Lower leg skin (tissue), 4 donors: ENCODE data around the gene SCGB1C1. TPM values are rescaled to one million over a fixed set of nuclear protein-coding genes. Genes with fewer than 3 reads are reported as not detected.

Experiments
- DNase-seq, 2 donors: peaks; one replicate each; pipeline ENCODE4 v3.0.0-alpha.2; 2019; ENCODE audit warnings: low spot score in 2 of 2
- H3K4me3 ChIP-seq: fragments of 200-600 bp; sonication (generic); 2 replicates; pipeline ENCODE4 v1.5.1; 2017; ENCODE audit warnings: mild to moderate bottlenecking, low read depth; ENCODE audit not compliant: poor library complexity, severe bottlenecking
- POLR2A ChIP-seq, 2 donors: fragments of 450-650 bp; IDR thresholded peaks; one replicate each; pipeline ENCODE4 v1.6.1; 2016 to 2017; ENCODE audit warnings: antibody characterized with exemption in 2 of 2, mild to moderate bottlenecking in 1 of 2, moderate library complexity in 1 of 2
- WGBS, 2 donors: methylation state at CpG; one replicate each; pipeline ENCODE4 v1.1.5; 2018; 5-methylcytosine and 5-hydroxymethylcytosine counted together
- intact Hi-C: fragments of 100-400 bp; cut with DNase I; formaldehyde crosslinking; loops from one replicate; pipeline ENCODE4 v1.15.0; 2023; ENCODE audit warnings: low total_unique reads
- total RNA-seq, 4 donors: library from RNA; depleted of rRNA; stranded (reverse); fragments of >200 nt; gene quantifications; one replicate each; pipeline ENCODE4 v1.1.0, GENCODE V29; 2016
- TF ChIP-seq, protein P1 (sequence below), 3 donors: fragments of 450-650 bp; IDR thresholded peaks; one replicate each; pipeline ENCODE4 v1.5.1; 2016; ENCODE audit warnings: antibody characterized with exemption in 3 of 3, mild to moderate bottlenecking in 3 of 3, moderate library complexity in 2 of 3

The SCGB1C1 gene
- total RNA-seq, 4 donors from 2014 or later, result not detected

DNA sequence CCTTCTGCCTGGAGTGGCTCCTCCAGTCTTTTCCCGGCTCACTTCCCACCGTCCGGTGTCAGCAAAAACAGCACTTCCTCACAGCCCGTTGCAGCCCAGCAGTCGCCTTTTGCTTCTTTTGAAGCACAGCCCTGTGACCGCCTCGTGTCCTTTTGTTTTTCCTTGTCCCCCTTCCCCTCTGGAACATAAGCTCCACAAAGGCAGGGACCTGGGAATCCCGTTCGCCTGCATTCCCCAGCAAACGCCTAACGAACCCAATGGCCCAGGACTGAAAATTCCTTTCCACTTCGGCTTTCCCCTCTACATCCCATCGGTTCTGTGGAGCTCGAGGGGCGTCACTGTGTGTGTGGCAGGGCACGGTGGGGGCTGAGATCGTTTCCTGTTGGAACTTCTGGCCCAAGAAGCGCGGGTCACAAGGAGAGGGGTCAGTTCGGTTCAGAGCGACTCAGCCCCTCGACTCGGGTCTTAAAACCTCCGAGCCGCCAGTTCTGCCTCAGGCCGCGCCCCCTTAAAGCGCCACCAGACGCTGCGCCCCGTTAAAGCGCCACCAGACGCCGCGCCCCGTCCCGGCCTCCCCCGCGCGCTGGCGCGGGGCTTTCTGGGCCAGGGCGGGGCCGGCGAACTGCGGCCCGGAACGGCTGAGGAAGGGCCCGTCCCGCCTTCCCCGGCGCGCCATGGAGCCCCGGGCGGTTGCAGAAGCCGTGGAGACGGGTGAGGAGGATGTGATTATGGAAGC lies 15.5 kb downstream of the SCGB1C1 start:
- H3K4me3 ChIP-seq, result peak overlapping the region; percentile 78
- intact Hi-C loops, result no loop called here
- 0% methylated on average over 47 of the region's 57 CpGs for WGBS, 2 donors
- peak; percentile 63 to 96 for DNase-seq
- peak in 1 of 2 donors; percentile 65 for TF ChIP-seq POLR2A (IDR thresholded peaks at IDR 0.05)
- TF ChIP-seq, protein P1, sequence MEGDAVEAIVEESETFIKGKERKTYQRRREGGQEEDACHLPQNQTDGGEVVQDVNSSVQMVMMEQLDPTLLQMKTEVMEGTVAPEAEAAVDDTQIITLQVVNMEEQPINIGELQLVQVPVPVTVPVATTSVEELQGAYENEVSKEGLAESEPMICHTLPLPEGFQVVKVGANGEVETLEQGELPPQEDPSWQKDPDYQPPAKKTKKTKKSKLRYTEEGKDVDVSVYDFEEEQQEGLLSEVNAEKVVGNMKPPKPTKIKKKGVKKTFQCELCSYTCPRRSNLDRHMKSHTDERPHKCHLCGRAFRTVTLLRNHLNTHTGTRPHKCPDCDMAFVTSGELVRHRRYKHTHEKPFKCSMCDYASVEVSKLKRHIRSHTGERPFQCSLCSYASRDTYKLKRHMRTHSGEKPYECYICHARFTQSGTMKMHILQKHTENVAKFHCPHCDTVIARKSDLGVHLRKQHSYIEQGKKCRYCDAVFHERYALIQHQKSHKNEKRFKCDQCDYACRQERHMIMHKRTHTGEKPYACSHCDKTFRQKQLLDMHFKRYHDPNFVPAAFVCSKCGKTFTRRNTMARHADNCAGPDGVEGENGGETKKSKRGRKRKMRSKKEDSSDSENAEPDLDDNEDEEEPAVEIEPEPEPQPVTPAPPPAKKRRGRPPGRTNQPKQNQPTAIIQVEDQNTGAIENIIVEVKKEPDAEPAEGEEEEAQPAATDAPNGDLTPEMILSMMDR (IDR thresholded peaks at IDR 0.05), result no peak

DNA sequence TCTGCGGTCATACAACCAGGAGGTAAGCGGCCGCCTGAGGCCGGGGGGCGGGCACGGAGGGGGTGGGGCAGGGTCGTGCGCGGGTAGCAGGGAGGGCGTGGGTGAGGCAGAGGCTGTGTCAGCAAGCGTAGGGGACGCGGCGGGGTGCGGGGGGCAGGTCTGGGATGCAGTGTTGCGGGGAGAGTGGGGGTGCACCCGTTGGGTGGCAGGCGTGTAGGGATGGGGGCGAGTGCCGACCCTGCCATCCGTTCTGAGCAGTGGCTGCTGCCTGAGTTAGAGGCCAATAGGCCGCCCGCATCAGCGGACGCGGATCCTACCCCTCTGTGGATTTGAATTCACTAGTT lies 16.0 kb downstream of the SCGB1C1 start:
- intact Hi-C loops, result loop anchor here (1.0 kb wide), 1 partner anchor 33 kb away; no protein-coding TSS in a partner anchor
- TF ChIP-seq, protein P1 (IDR thresholded peaks at IDR 0.05), result no peak
- no peak for TF ChIP-seq POLR2A (IDR thresholded peaks at IDR 0.05)
- WGBS, 2 donors, result 0 to 1% methylated on average over 23 to 25 of the region's 26 CpGs

DNA sequence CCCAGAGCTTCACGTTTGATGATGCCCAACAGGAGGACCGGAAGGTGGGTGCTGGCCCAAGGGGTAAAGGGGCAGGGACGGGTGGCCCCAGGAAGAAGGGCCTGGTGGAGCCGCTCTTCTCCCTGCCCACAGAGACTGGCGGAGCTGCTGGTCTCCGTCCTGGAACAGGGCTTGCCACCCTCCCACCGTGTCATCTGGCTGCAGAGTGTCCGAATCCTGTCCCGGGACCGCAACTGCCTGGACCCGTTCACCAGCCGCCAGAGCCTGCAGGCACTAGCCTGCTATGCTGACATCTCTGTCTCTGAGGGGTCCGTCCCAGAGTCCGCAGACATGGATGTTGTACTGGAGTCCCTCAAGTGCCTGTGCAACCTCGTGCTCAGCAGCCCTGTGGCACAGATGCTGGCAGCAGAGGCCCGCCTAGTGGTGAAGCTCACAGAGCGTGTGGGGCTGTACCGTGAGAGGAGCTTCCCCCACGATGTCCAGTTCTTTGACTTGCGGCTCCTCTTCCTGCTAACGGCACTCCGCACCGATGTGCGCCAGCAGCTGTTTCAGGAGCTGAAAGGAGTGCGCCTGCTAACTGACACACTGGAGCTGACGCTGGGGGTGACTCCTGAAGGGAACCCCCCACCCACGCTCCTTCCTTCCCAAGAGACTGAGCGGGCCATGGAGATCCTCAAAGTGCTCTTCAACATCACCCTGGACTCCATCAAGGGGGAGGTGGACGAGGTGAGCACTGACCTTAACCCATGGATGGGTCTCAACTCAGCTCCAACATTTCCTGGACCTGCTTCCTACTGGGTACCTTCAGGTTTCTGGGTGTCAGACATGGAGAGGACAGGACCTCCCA lies 16.6 kb downstream of the SCGB1C1 start:
- WGBS, 2 donors, result 41 to 45% methylated on average over 25 to 29 of the region's 29 CpGs
- peak in 1 of 2 donors; percentile 87 for DNase-seq
- TF ChIP-seq, protein P1 (IDR thresholded peaks at IDR 0.05), result no peak
- TF ChIP-seq POLR2A (IDR thresholded peaks at IDR 0.05), result no peak
- peak overlapping the region; percentile 78 for H3K4me3 ChIP-seq
- intact Hi-C loops, result loop anchor here (1.0 kb wide), 1 partner anchor 33 kb away; no protein-coding TSS in a partner anchor

More for the DNA sequence above, 16.0 kb downstream of the SCGB1C1 start:
- no peak for DNase-seq
- H3K4me3 ChIP-seq, result peak overlapping the region; percentile 78

DNA sequence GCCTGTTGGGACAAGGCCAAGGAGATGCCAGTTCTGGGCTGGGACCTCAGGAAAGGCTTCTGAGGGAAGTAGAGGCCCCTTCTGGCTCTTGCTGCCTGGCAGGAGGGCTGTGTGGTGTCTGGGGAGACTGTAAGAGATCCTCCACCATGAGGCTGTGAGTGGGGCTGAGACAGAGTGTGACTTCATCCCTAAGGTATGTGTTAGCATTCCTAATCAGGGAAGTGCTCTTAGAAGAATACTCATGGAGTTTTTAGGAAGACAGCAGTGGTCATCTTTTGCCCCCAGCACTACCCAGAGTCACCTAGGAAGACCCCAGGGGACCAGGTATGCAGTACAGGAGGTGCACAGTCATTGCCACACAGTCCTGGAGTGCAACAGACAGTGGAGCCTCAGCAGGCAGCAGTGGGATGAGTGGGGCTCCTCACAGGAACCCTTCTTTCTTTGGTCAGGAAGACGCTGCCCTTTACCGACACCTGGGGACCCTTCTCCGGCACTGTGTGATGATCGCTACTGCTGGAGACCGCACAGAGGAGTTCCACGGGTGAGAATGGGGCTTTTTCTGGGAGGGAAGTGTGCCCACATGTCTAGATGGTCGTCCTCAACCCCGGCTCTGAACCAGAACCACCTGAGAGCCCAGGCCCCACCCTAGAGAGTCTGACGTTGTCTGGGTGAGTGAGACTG lies 17.4 kb downstream of the SCGB1C1 start:
- TF ChIP-seq, protein P1 (IDR thresholded peaks at IDR 0.05), result no peak
- TF ChIP-seq POLR2A (IDR thresholded peaks at IDR 0.05), result no peak
- intact Hi-C loops, result no loop called here
- no peak overlapping the region for H3K4me3 ChIP-seq
- DNase-seq, result peak in 1 of 2 donors; percentile 74
- 81 to 82% methylated on average over 7 to 9 of the region's 9 CpGs for WGBS, 2 donors

DNA sequence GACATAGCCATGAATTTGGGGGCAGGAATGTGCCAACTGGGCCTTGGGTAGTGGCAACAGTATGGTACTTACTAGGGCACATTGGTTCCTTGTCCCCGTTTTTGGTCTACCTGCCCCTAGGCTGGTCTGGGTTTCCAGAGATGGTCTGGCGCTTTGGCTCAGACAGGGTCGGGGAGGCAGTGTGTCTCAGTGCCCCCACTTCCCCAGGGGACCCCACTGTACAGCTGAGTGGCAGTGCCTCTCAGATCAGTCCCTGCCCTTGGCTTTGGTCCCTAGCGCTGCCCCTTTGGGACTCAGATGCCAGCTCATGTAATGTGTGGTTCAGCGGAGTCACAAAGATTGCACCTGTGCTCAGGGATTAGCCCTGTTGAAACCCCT lies 17.9 kb downstream of the SCGB1C1 start:
- TF ChIP-seq, protein P1 (IDR thresholded peaks at IDR 0.05), result no peak
- TF ChIP-seq POLR2A (IDR thresholded peaks at IDR 0.05), result no peak
- DNase-seq, result peak in 1 of 2 donors; percentile 83
- no peak overlapping the region for H3K4me3 ChIP-seq
- intact Hi-C loops, result no loop called here
- WGBS, 2 donors, result 88% methylated on average over 5 of the region's 5 CpGs
